Liver (tissue), 9 donors: ENCODE measurements around the gene RBM38. TPM values are rescaled to one million over a fixed set of nuclear protein-coding genes. Genes with fewer than 3 reads are reported as not detected.

Experiments
- DNase-seq: peaks from one replicate; pipeline ENCODE4 v3.0.0-alpha.2; 2017; ENCODE audit warnings: low spot score
- H3K27ac ChIP-seq, 2 donors: one replicate each; pipeline ENCODE4 v1.7.0; 2013; ENCODE audit warnings: inconsistent platforms in 2 of 2, low read length in 2 of 2, control low read depth in 1 of 2, low read depth in 1 of 2, mild to moderate bottlenecking in 1 of 2
- H3K27me3 ChIP-seq, 4 donors: one replicate each; pipeline versions ENCODE4 v1.6.1 to v1.7.0; 2013; ENCODE audit warnings: low read length in 3 of 4, inconsistent platforms in 1 of 4, mild to moderate bottlenecking in 1 of 4, moderate library complexity in 1 of 4; ENCODE audit not compliant: control insufficient read depth in 4 of 4, insufficient read depth in 4 of 4
- H3K36me3 ChIP-seq, 4 donors: one replicate each; pipeline versions ENCODE4 v1.6.1 to v1.7.0; 2013; ENCODE audit warnings: low read length in 3 of 4, mild to moderate bottlenecking in 3 of 4, low read depth in 1 of 4, moderate library complexity in 1 of 4; ENCODE audit not compliant: control insufficient read depth in 4 of 4, insufficient read depth in 3 of 4
- H3K4me1 ChIP-seq, 4 donors: one replicate each; pipeline versions ENCODE4 v1.6.1 to v1.7.0; 2013; ENCODE audit warnings: low read length in 3 of 4, mild to moderate bottlenecking in 3 of 4, moderate library complexity in 1 of 4; ENCODE audit not compliant: control insufficient read depth in 4 of 4, insufficient read depth in 4 of 4
- H3K4me3 ChIP-seq, 3 donors: one replicate each; pipeline versions ENCODE4 v1.6.1 to v1.7.0; 2013; ENCODE audit warnings: low read length in 3 of 3, control low read depth in 1 of 3, low read depth in 1 of 3, mild to moderate bottlenecking in 1 of 3
- H3K9ac ChIP-seq, 2 donors: one replicate each; pipeline ENCODE4 v1.7.0; 2013; ENCODE audit warnings: low read length in 2 of 2, mild to moderate bottlenecking in 2 of 2, moderate library complexity in 2 of 2, control low read depth in 1 of 2, low read depth in 1 of 2
- H3K9me3 ChIP-seq, 4 donors: one replicate each; pipeline versions ENCODE4 v1.6.1 to v1.7.0; 2013; ENCODE audit warnings: low read length in 3 of 4; ENCODE audit not compliant: control insufficient read depth in 4 of 4
- EGR1 ChIP-seq, 2 donors: IDR thresholded peaks; 2 replicates each; pipeline ENCODE4 v1.6.1; 2016 to 2018; ENCODE audit warnings: antibody characterized with exemption in 2 of 2, low read depth in 2 of 2
- FOXA2 ChIP-seq: IDR thresholded peaks from 2 replicates; pipeline ENCODE4 v1.6.1; 2016; ENCODE audit warnings: antibody characterized with exemption
- GABPA ChIP-seq, 2 donors: IDR thresholded peaks in 1 of 2; conservative IDR thresholded peaks in 1 of 2; 2 replicates each; pipeline ENCODE4 v1.6.1; 2016; ENCODE audit warnings: antibody characterized with exemption in 2 of 2, mild to moderate bottlenecking in 1 of 2, moderate library complexity in 1 of 2
- HNF4A ChIP-seq, 2 donors: conservative IDR thresholded peaks; 2 replicates each; pipeline ENCODE4 v1.6.1; 2016; ENCODE audit warnings: antibody characterized with exemption in 2 of 2, mild to moderate bottlenecking in 2 of 2
- HNF4G ChIP-seq: IDR thresholded peaks from 2 replicates; pipeline ENCODE4 v1.6.1; 2016; ENCODE audit warnings: antibody characterized with exemption
- JUND ChIP-seq, 2 donors: IDR thresholded peaks; 2 replicates each; pipeline ENCODE4 v1.6.1; 2016; ENCODE audit warnings: antibody characterized with exemption in 2 of 2
- NR2F2 ChIP-seq: IDR thresholded peaks from 2 replicates; pipeline ENCODE4 v1.6.1; 2016; ENCODE audit warnings: antibody characterized with exemption
- SP1 ChIP-seq: IDR thresholded peaks from 2 replicates; pipeline ENCODE4 v1.6.1; 2018; ENCODE audit warnings: antibody characterized with exemption, mild to moderate bottlenecking
- TAF1 ChIP-seq: conservative IDR thresholded peaks from 2 replicates; pipeline ENCODE4 v1.6.1; 2016; ENCODE audit warnings: antibody characterized with exemption, mild to moderate bottlenecking
- YY1 ChIP-seq: IDR thresholded peaks from 2 replicates; pipeline ENCODE4 v1.6.1; 2016; ENCODE audit warnings: antibody characterized with exemption, mild to moderate bottlenecking
- ZBTB33 ChIP-seq: IDR thresholded peaks from 2 replicates; pipeline ENCODE4 v1.6.1; 2016; ENCODE audit warnings: antibody characterized with exemption
- WGBS: extraction: QIAGEN DNeasy Blood & Tissue Kit; methylation state at CpG from one replicate; pipeline ENCODE4 v1.1.7; 2013; 5-methylcytosine and 5-hydroxymethylcytosine counted together
- polyA plus RNA-seq, 2 donors: library from polyadenylated mRNA; stranded (reverse) in 1 of 2; unstranded in 1 of 2; fragments of 200-250 nt in 1 of 2; fragments of >200 nt in 1 of 2; fragmentation: Nextera tagmentation in 1 of 2; extraction: Ambion mirVana in 1 of 2; gene quantifications; one replicate each; pipeline versions ENCODE4 v1.2.1 to v1.2.3, GENCODE V29; 2013 to 2015
- total RNA-seq, 2 donors: library from RNA; depleted of rRNA; stranded (reverse); fragments of >200 nt; gene quantifications; one replicate each; pipeline ENCODE4 v1.2.3, GENCODE V29; 2014
- TF ChIP-seq, protein P1 (sequence below): IDR thresholded peaks from 2 replicates; pipeline ENCODE4 v1.6.1; 2016; ENCODE audit warnings: antibody characterized with exemption
- TF ChIP-seq, protein P2 (sequence below): IDR thresholded peaks from 2 replicates; pipeline ENCODE4 v1.6.1; 2016; ENCODE audit warnings: antibody characterized with exemption, mild to moderate bottlenecking
- TF ChIP-seq, protein P3 (sequence below): fragments of 150-350 bp; IDR thresholded peaks from 2 replicates; pipeline ENCODE4 v1.5.1; 2017; ENCODE audit warnings: improper control_type of control experiment, low read depth, low read length; ENCODE audit not compliant: missing input control
- TF ChIP-seq, protein P4 (sequence below): IDR thresholded peaks from 2 replicates; pipeline ENCODE4 v1.6.1; 2016; ENCODE audit warnings: antibody characterized with exemption
- donor health status: healthy.
- donor health status: healthy.
- donor health status: healthy.
- donor health status: healthy.
- donor health status: healthy.

The RBM38 gene
- total and polyA plus RNA-seq, 4 donors = 1.4 to 258 (median 6.0) TPM

DNA sequence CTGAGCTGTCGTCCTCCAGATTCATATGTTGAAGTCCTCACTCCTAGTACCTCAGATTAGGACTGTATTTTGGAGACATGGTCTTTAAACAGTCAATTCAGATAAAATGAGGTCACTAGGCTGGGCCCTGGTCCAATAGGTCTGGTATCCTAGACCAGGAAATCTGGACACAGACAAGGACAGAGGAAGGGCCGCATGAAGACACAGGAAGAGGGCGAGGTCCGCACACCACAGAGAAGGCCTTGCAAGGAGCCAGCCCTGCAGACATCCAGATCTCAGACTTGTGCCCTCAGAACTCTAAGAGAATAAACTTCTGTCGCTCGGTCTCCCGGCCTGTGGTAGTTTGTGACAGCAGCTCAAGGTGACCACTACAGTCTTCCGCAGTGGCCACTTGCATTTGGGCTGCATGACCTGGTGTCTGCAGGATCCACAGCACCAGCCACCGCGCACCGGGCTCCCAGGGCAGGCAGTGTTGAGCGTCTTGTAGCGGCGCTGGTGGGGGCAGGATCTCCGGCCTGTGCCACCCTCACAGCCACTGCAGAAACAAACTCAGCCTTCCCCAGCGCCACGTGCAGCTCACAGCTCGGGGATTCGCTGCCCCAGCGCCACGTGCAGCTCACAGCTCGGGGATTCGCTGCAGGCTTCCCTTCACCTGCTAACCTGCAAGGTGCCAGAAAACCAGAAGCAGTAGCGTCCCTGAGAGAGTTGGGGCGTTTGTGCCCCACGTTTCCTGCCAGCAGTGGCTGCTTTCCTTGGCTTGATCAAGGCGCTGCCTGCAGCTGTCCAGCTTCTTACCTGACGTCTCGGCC, 6.0 kb upstream of the RBM38 start:
- H3K9ac ChIP-seq = peak overlapping the region in 1 of 2 donors; percentile 41
- TF ChIP-seq, protein P1, sequence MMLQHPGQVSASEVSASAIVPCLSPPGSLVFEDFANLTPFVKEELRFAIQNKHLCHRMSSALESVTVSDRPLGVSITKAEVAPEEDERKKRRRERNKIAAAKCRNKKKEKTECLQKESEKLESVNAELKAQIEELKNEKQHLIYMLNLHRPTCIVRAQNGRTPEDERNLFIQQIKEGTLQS = no peak
- TF ChIP-seq, protein P2, sequence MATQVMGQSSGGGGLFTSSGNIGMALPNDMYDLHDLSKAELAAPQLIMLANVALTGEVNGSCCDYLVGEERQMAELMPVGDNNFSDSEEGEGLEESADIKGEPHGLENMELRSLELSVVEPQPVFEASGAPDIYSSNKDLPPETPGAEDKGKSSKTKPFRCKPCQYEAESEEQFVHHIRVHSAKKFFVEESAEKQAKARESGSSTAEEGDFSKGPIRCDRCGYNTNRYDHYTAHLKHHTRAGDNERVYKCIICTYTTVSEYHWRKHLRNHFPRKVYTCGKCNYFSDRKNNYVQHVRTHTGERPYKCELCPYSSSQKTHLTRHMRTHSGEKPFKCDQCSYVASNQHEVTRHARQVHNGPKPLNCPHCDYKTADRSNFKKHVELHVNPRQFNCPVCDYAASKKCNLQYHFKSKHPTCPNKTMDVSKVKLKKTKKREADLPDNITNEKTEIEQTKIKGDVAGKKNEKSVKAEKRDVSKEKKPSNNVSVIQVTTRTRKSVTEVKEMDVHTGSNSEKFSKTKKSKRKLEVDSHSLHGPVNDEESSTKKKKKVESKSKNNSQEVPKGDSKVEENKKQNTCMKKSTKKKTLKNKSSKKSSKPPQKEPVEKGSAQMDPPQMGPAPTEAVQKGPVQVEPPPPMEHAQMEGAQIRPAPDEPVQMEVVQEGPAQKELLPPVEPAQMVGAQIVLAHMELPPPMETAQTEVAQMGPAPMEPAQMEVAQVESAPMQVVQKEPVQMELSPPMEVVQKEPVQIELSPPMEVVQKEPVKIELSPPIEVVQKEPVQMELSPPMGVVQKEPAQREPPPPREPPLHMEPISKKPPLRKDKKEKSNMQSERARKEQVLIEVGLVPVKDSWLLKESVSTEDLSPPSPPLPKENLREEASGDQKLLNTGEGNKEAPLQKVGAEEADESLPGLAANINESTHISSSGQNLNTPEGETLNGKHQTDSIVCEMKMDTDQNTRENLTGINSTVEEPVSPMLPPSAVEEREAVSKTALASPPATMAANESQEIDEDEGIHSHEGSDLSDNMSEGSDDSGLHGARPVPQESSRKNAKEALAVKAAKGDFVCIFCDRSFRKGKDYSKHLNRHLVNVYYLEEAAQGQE = no peak
- TF ChIP-seq TAF1 = no peak
- no peak for TF ChIP-seq YY1
- no peak for TF ChIP-seq NR2F2
- TF ChIP-seq HNF4A (conservative IDR thresholded peaks at IDR 0.05) = no peak
- no peak for TF ChIP-seq GABPA (IDR thresholded peaks at IDR 0.05 in 1 of 2, conservative IDR thresholded peaks at IDR 0.05 in 1 of 2)
- TF ChIP-seq, protein P3, sequence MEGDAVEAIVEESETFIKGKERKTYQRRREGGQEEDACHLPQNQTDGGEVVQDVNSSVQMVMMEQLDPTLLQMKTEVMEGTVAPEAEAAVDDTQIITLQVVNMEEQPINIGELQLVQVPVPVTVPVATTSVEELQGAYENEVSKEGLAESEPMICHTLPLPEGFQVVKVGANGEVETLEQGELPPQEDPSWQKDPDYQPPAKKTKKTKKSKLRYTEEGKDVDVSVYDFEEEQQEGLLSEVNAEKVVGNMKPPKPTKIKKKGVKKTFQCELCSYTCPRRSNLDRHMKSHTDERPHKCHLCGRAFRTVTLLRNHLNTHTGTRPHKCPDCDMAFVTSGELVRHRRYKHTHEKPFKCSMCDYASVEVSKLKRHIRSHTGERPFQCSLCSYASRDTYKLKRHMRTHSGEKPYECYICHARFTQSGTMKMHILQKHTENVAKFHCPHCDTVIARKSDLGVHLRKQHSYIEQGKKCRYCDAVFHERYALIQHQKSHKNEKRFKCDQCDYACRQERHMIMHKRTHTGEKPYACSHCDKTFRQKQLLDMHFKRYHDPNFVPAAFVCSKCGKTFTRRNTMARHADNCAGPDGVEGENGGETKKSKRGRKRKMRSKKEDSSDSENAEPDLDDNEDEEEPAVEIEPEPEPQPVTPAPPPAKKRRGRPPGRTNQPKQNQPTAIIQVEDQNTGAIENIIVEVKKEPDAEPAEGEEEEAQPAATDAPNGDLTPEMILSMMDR = no peak
- TF ChIP-seq HNF4G = no peak
- TF ChIP-seq, protein P4, sequence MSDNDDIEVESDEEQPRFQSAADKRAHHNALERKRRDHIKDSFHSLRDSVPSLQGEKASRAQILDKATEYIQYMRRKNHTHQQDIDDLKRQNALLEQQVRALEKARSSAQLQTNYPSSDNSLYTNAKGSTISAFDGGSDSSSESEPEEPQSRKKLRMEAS = no peak
- TF ChIP-seq FOXA2 = no peak
- no peak for TF ChIP-seq EGR1 (IDR thresholded peaks at IDR 0.05; ENCODE audit: low read depth in 2 of 2)
- H3K9me3 ChIP-seq = no peaks in the 10 kb centered on the region
- no peak overlapping the region for H3K4me3 ChIP-seq
- WGBS = 86% methylated on average over 29 of the region's 29 CpGs
- H3K27ac ChIP-seq = no peak overlapping the region
- H3K27me3 ChIP-seq = no peaks in the 10 kb centered on the region
- H3K36me3 ChIP-seq = peaks cover 0 to 2% (median under 1%) of the 10 kb centered on the region in 4 donors
- H3K4me1 ChIP-seq = peaks cover 0 to 15% (median 7%) of the 10 kb centered on the region in 4 donors
- no peak for DNase-seq

DNA sequence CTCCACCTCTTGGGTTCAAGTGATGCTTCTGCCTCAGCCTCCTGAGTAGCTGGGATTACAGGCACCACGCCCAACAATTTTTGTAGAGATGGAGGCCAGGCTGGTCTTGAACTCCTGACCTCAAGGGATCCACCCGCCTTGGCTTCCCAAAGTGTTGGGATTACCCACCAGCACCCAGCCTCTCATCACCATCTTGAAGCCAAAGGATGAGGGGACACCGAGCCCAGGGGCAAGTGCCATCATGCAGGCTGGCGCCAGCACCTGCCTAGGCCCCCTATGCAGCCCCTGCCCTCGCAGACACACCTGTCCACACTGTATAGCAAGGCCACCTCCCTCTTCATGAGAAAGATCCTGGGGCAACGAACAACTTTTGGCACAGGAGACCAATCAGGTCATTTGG, 5.3 kb upstream of the RBM38 start:
- no peak for TF ChIP-seq ZBTB33
- TF ChIP-seq FOXA2 = no peak
- TF ChIP-seq, protein P2 = no peak
- no peak for TF ChIP-seq JUND (IDR thresholded peaks at IDR 0.05)
- no peak for TF ChIP-seq HNF4G
- TF ChIP-seq SP1 = no peak
- TF ChIP-seq, protein P1 = no peak
- TF ChIP-seq, protein P3 = no peak
- TF ChIP-seq TAF1 = no peak
- TF ChIP-seq HNF4A (conservative IDR thresholded peaks at IDR 0.05) = no peak
- H3K9ac ChIP-seq = no peak overlapping the region
- H3K36me3 ChIP-seq = no peaks in the 10 kb centered on the region
- DNase-seq = no peak
- H3K9me3 ChIP-seq = no peaks in the 10 kb centered on the region
- WGBS = 97% methylated on average over 6 of the region's 6 CpGs
- no peak overlapping the region for H3K4me3 ChIP-seq
- peaks cover 0 to 15% (median 10%) of the 10 kb centered on the region in 4 donors for H3K4me1 ChIP-seq
- no peak overlapping the region for H3K27ac ChIP-seq
- no peaks in the 10 kb centered on the region for H3K27me3 ChIP-seq
